ENCODE measurements around the gene ADCYAP1R1.
A peak's percentile ranks its signal among the peaks of the same experiment; 100 is the strongest.

- TF ChIP-seq CTCF (IDR thresholded peaks at IDR 0.05; ENCODE audit: low read depth, low read length, poor library complexity, severe bottlenecking) (peak; percentile 89), EZH2phosphoT487 (IDR thresholded peaks at IDR 0.05; ENCODE audit: borderline replicate concordance, low read length) (no peak)
These were observed 82.4 kb downstream of the ADCYAP1R1 start for GRCh38 chr7:31134246-31135188.

Data from DOHH2 (cell line).